Right atrium auricular region (tissue), 2 donors: Measurements from ENCODE around the gene ODAD4. TPM values are rescaled to one million over a fixed set of nuclear protein-coding genes. Genes with fewer than 3 reads are reported as not detected.
A peak's percentile ranks its signal among the peaks of the same experiment; 100 is the strongest.

ENCODE experiments used
- DNase-seq: peaks from one replicate; pipeline ENCODE4 v3.0.0-alpha.2; 2019; ENCODE audit warnings: low spot score
- H3K27ac ChIP-seq, 2 donors: fragments of 200-600 bp; sonication (generic); 1 replicate in 1 of 2; 2 replicates in 1 of 2; pipeline ENCODE4 v1.5.1; 2016 to 2019
- H3K27me3 ChIP-seq, 2 donors: fragments of 200-600 bp; sonication (generic); one replicate each; pipeline versions ENCODE4 v1.5.1 to v1.6.0; 2017 to 2019
- H3K36me3 ChIP-seq: fragments of 200-600 bp; sonication (generic); one replicate; pipeline ENCODE4 v1.5.1; 2016
- H3K4me1 ChIP-seq, 2 donors: fragments of 200-600 bp; sonication (generic); one replicate each; pipeline versions ENCODE4 v1.5.1 to v1.6.0; 2017 to 2019
- H3K4me3 ChIP-seq, 2 donors: fragments of 200-600 bp; sonication (generic); 1 replicate in 1 of 2; 2 replicates in 1 of 2; pipeline ENCODE4 v1.5.1; 2017 to 2019; ENCODE audit warnings: mild to moderate bottlenecking in 1 of 2, moderate library complexity in 1 of 2
- H3K9me3 ChIP-seq, 2 donors: fragments of 200-600 bp; sonication (generic); one replicate each; pipeline ENCODE4 v1.5.1; 2019
- total RNA-seq, 2 donors: library from RNA; depleted of rRNA; stranded (reverse); fragments of >200 nt; gene quantifications; one replicate each; pipeline ENCODE4 v1.1.0, GENCODE V29; 2016
- TF ChIP-seq, protein P1 (sequence below), 2 donors: fragments of 200-600 bp; sonication (generic); IDR thresholded peaks; one replicate each; pipeline ENCODE4 v1.5.1; 2019; ENCODE audit warnings: antibody characterized with exemption in 2 of 2

The ODAD4 gene
- total RNA-seq, 2 donors from 2014 or later, result 0.43 to 0.56 TPM

GRCh38 chr17:41971721-41972523 lies 41.5 kb downstream of the ODAD4 start:
- Histone ChIP-seq H3K9me3 (no peaks in the 10 kb centered on the region), H3K36me3 (peaks cover 56% of the 10 kb centered on the region), H3K4me1 (peaks cover 0 to 30% of the 10 kb centered on the region in 2 donors), H3K27ac (no peak overlapping the region), H3K4me3 (no peak overlapping the region), H3K27me3 (no peaks in the 10 kb centered on the region)
- TF ChIP-seq, protein P1, sequence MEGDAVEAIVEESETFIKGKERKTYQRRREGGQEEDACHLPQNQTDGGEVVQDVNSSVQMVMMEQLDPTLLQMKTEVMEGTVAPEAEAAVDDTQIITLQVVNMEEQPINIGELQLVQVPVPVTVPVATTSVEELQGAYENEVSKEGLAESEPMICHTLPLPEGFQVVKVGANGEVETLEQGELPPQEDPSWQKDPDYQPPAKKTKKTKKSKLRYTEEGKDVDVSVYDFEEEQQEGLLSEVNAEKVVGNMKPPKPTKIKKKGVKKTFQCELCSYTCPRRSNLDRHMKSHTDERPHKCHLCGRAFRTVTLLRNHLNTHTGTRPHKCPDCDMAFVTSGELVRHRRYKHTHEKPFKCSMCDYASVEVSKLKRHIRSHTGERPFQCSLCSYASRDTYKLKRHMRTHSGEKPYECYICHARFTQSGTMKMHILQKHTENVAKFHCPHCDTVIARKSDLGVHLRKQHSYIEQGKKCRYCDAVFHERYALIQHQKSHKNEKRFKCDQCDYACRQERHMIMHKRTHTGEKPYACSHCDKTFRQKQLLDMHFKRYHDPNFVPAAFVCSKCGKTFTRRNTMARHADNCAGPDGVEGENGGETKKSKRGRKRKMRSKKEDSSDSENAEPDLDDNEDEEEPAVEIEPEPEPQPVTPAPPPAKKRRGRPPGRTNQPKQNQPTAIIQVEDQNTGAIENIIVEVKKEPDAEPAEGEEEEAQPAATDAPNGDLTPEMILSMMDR (IDR thresholded peaks at IDR 0.05), result no peak
- no peak for DNase-seq

DNA sequence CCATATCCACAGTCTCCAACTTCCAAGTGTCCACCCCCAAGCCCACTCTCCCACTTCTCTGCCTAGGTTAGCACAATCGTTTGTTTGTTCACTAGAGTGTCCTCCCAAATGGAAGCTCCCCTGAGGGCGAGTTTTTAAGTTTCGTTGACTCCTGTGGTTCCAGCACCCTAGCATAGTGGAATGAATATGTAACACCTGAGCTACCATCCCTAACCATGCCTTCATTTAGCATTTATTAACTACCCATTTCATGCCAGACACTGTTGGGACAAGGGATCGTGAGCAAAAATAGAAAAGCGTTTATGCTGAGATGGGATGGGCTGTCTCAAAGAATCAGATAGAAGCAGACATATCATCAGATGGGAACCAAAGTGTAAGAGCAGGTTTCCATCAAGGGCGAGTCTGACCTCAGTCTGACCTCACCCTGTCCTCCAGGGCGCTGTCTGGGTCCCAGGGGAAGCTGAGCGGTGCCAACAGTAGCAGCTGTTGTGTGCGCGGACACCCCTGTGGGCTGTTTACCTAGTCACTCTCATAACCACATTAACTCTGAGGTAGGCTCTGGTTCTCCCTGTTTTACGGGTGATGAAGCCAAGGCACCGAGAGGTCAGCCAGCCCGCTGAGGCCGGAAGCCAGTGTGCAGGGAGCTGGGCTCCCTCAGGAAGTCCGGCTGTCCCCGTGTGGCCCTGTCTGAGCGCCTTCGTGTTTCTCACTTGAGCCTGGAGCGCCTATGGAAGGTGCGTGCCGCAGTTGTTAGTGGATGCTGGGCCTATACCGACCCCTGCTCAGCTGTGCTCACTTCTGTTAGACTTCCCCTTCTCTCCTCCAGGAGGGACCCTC lies 42.4 kb downstream of the ODAD4 start:
- peak overlapping the region; percentile 25 to 33 for H3K27ac ChIP-seq
- H3K9me3 ChIP-seq, result no peaks in the 10 kb centered on the region
- peaks cover 64% of the 10 kb centered on the region for H3K36me3 ChIP-seq
- no peak for DNase-seq
- H3K4me3 ChIP-seq, result no peak overlapping the region
- TF ChIP-seq, protein P1 (IDR thresholded peaks at IDR 0.05), result no peak
- peaks cover 0 to 23% of the 10 kb centered on the region in 2 donors for H3K4me1 ChIP-seq
- H3K27me3 ChIP-seq, result no peaks in the 10 kb centered on the region

DNA sequence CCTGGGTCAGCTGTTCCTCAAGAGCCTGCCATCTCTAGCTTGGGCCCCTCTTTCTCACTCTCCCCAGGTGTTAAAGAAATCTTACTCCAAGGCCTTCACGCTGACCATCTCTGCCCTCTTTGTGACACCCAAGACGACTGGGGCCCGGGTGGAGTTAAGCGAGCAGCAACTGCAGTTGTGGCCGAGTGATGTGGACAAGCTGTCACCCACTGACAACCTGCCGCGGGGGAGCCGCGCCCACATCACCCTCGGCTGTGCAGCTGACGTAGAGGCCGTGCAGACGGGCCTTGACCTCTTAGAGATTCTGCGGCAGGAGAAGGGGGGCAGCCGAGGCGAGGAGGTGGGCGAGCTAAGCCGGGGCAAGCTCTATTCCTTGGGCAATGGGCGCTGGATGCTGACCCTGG lies 43.0 kb downstream of the ODAD4 start:
- no peaks in the 10 kb centered on the region for H3K9me3 ChIP-seq
- no peak overlapping the region for H3K4me3 ChIP-seq
- H3K27ac ChIP-seq, result peak overlapping the region in 1 of 2 donors; percentile 33
- no peak for DNase-seq
- TF ChIP-seq, protein P1 (IDR thresholded peaks at IDR 0.05), result no peak
- peaks cover 71% of the 10 kb centered on the region for H3K36me3 ChIP-seq
- no peaks in the 10 kb centered on the region for H3K27me3 ChIP-seq
- peaks cover 0 to 21% of the 10 kb centered on the region in 2 donors for H3K4me1 ChIP-seq

- no peaks in the 10 kb centered on the region for H3K9me3 ChIP-seq
- no peak for DNase-seq
- TF ChIP-seq, protein P1 (IDR thresholded peaks at IDR 0.05), result no peak
- no peak overlapping the region for H3K4me3 ChIP-seq
- H3K36me3 ChIP-seq, result peaks cover 77% of the 10 kb centered on the region
- peaks cover 0 to 21% of the 10 kb centered on the region in 2 donors for H3K4me1 ChIP-seq
- no peaks in the 10 kb centered on the region for H3K27me3 ChIP-seq
- H3K27ac ChIP-seq, result no peak overlapping the region
These were observed 43.6 kb downstream of the ODAD4 start for GRCh38 chr17:41974031-41974430.

DNA sequence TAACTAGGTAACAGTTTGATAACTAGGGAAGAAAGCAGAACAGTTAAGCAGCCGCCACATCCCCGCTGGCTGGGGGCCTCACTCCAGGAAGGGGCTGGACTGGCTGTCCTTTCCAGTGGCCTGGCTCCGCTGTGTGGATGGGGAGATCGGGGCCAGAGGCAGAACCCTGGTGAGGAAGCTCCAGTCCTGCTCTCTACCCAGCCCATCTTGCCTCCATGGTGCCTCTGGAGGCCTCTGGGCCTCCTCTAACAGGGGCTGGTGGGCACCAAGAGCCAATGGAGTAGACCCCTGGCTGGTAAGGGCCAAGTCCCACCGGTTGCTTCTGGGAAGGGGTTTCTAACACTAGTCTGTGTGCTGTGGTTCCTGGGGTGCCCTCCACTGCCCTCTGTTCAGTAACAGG lies 44.2 kb downstream of the ODAD4 start:
- H3K4me1 ChIP-seq, result peaks cover 0 to 21% of the 10 kb centered on the region in 2 donors
- H3K27ac ChIP-seq, result no peak overlapping the region
- no peaks in the 10 kb centered on the region for H3K27me3 ChIP-seq
- no peak for DNase-seq
- no peak overlapping the region for H3K4me3 ChIP-seq
- peaks cover 82% of the 10 kb centered on the region for H3K36me3 ChIP-seq
- TF ChIP-seq, protein P1 (IDR thresholded peaks at IDR 0.05), result no peak
- H3K9me3 ChIP-seq, result no peaks in the 10 kb centered on the region
